ENCODE data around the gene DHRS2. TPM values are rescaled to one million over a fixed set of nuclear protein-coding genes. Genes with fewer than 3 reads are reported as not detected.

Gene DHRS2
- total RNA-seq, 2 experiments from 2014 or later, result 0.27 TPM; not detected in 1

- POLR2A ChIA-PET, result no interaction called here
- Histone ChIP-seq H3K27me3 (ENCODE audit: control insufficient read depth in 1 of 2, insufficient read depth in 2 of 2, low read length in 2 of 2) (peaks cover 0 to 2% of the 10 kb centered on the region in 2 experiments), H3K27ac (ENCODE audit: low read depth in 1 of 2, low read length in 2 of 2) (no peak overlapping the region), H3K36me3 (ENCODE audit: insufficient read depth, low read length) (no peaks in the 10 kb centered on the region), H3K9me3 (ENCODE audit: control insufficient read depth in 1 of 2, insufficient read depth in 1 of 2, low read length in 2 of 2) (no peaks in the 10 kb centered on the region), H3K4me3 (ENCODE audit: low read length) (no peak overlapping the region), H3K4me1 (ENCODE audit: insufficient read depth, low read length) (no peaks in the 10 kb centered on the region)
- no peaks in the 10 kb centered on the region for H3K27me3 Mint-ChIP-seq
- ATAC-seq (ENCODE audit: poor library complexity) (no peak), DNase-seq (no peak)
- no peaks in the 10 kb centered on the region for H3K4me1 Mint-ChIP-seq (ENCODE audit: low read depth)
- no peaks in the 10 kb centered on the region for H3K9me3 Mint-ChIP-seq
- no peak overlapping the region for H3K4me3 Mint-ChIP-seq
- no peak overlapping the region for H3K27ac Mint-ChIP-seq
- H3K36me3 Mint-ChIP-seq (ENCODE audit: low read depth), result no peaks in the 10 kb centered on the region
- TF ChIP-seq CTCF (IDR thresholded peaks at IDR 0.05), result no peak
- intact Hi-C loops (cut with DNase I, micrococcal nuclease), result no loop called here
- CTCF ChIA-PET, result no interaction called here
Measured at GRCh38 chr14:23643533-23644194, 7.5 kb downstream of the DHRS2 start.

GRCh38 chr14:23644195-23644918 lies 8.2 kb downstream of the DHRS2 start:
- Mint-ChIP-seq H3K4me1 (ENCODE audit: low read depth) (no peaks in the 10 kb centered on the region), H3K27me3 (no peaks in the 10 kb centered on the region), H3K36me3 (ENCODE audit: low read depth) (no peaks in the 10 kb centered on the region), H3K27ac (no peak overlapping the region), H3K9me3 (no peaks in the 10 kb centered on the region), H3K4me3 (no peak overlapping the region)
- Histone ChIP-seq H3K27me3 (ENCODE audit: control insufficient read depth in 1 of 2, insufficient read depth in 2 of 2, low read length in 2 of 2) (peaks cover 0 to 2% of the 10 kb centered on the region in 2 experiments), H3K4me1 (ENCODE audit: insufficient read depth, low read length) (no peaks in the 10 kb centered on the region), H3K4me3 (ENCODE audit: low read length) (no peak overlapping the region), H3K36me3 (ENCODE audit: insufficient read depth, low read length) (no peaks in the 10 kb centered on the region), H3K9me3 (ENCODE audit: control insufficient read depth in 1 of 2, insufficient read depth in 1 of 2, low read length in 2 of 2) (no peaks in the 10 kb centered on the region), H3K27ac (ENCODE audit: low read depth in 1 of 2, low read length in 2 of 2) (no peak overlapping the region)
- ChIA-PET CTCF (no interaction called here), POLR2A (no interaction called here)
- ATAC-seq (ENCODE audit: poor library complexity) (no peak), DNase-seq (no peak)
- no peak for TF ChIP-seq CTCF (IDR thresholded peaks at IDR 0.05)
- intact Hi-C loops (cut with DNase I, micrococcal nuclease), result no loop called here

- no peak overlapping the region for H3K27ac Mint-ChIP-seq
- no peak overlapping the region for H3K27ac ChIP-seq (ENCODE audit: low read depth in 1 of 2, low read length in 2 of 2)
- TF ChIP-seq CTCF (IDR thresholded peaks at IDR 0.05), result no peak
- no peaks in the 10 kb centered on the region for H3K4me1 ChIP-seq (ENCODE audit: insufficient read depth, low read length)
- no peaks in the 10 kb centered on the region for H3K4me1 Mint-ChIP-seq (ENCODE audit: low read depth)
- no peaks in the 10 kb centered on the region for H3K36me3 ChIP-seq (ENCODE audit: insufficient read depth, low read length)
- H3K9me3 Mint-ChIP-seq, result no peaks in the 10 kb centered on the region
- no peak overlapping the region for H3K4me3 ChIP-seq (ENCODE audit: low read length)
- ChIA-PET POLR2A (no interaction called here), CTCF (no interaction called here)
- no peaks in the 10 kb centered on the region for H3K36me3 Mint-ChIP-seq (ENCODE audit: low read depth)
- no peak overlapping the region for H3K4me3 Mint-ChIP-seq
- ATAC-seq (ENCODE audit: poor library complexity) (no peak), DNase-seq (no peak)
- peaks cover 0 to 2% of the 10 kb centered on the region in 2 experiments for H3K27me3 ChIP-seq (ENCODE audit: control insufficient read depth in 1 of 2, insufficient read depth in 2 of 2, low read length in 2 of 2)
- intact Hi-C loops (cut with DNase I, micrococcal nuclease), result no loop called here
- H3K27me3 Mint-ChIP-seq, result no peaks in the 10 kb centered on the region
- no peaks in the 10 kb centered on the region for H3K9me3 ChIP-seq (ENCODE audit: control insufficient read depth in 1 of 2, insufficient read depth in 1 of 2, low read length in 2 of 2)
Measured at GRCh38 chr14:23644919-23645336, 8.8 kb downstream of the DHRS2 start.
